Right lobe of liver (tissue), 6 donors: ENCODE data around the gene PLA2G4F. TPM values are rescaled to one million over a fixed set of nuclear protein-coding genes. Genes with fewer than 3 reads are reported as not detected.

ENCODE experiments used
- ATAC-seq, 4 donors: fragments of 200-7000 bp; cut with Tn5 transposase; one replicate each; pipeline ENCODE4 v1.9.1; 2020; ENCODE audit warnings: mild to moderate bottlenecking in 4 of 4, moderate library complexity in 4 of 4
- DNase-seq, 3 donors: peaks; one replicate each; pipeline ENCODE4 v3.0.0-alpha.2; 2020
- H3K27ac ChIP-seq, 3 donors: fragments of 200-600 bp; one replicate each; pipeline ENCODE4 v1.8.0; 2022
- H3K27me3 ChIP-seq, 2 donors: fragments of 200-600 bp; one replicate each; pipeline ENCODE4 v1.8.0; 2022
- H3K36me3 ChIP-seq, 4 donors: fragments of 200-600 bp; sonication (generic) in 1 of 4; one replicate each; pipeline versions ENCODE4 v1.5.1 to v1.8.0; 2017 to 2022; ENCODE audit warnings: control low read depth in 1 of 4
- H3K4me1 ChIP-seq, 4 donors: fragments of 200-600 bp; sonication (generic) in 1 of 4; one replicate each; pipeline versions ENCODE4 v1.5.1 to v1.8.0; 2017 to 2022; ENCODE audit warnings: control low read depth in 1 of 4
- H3K4me3 ChIP-seq, 3 donors: fragments of 200-600 bp; one replicate each; pipeline ENCODE4 v1.8.0; 2022
- H3K9me3 ChIP-seq, 4 donors: fragments of 200-600 bp; sonication (generic) in 1 of 4; one replicate each; pipeline versions ENCODE4 v1.5.1 to v1.8.0; 2017 to 2022; ENCODE audit warnings: control low read depth in 1 of 4
- POLR2A ChIP-seq: fragments of 450-650 bp; IDR thresholded peaks from one replicate; pipeline ENCODE4 v1.6.1; 2017; ENCODE audit warnings: antibody characterized with exemption, mild to moderate bottlenecking
- WGBS: methylation state at CpG from one replicate; pipeline ENCODE4 v1.1.6; 2018; ENCODE audit warnings: low coverage, low lambda C conversion rate; ENCODE audit not compliant: insufficient coverage; ENCODE audit errors: missing lambda C conversion rate; 5-methylcytosine and 5-hydroxymethylcytosine counted together
- intact Hi-C, 2 donors: fragments of 100-400 bp; cut with DNase I; formaldehyde crosslinking; loops; one replicate each; pipeline versions ENCODE4 v1.11.2 to v1.14.1; 2022
- total RNA-seq, 6 experiments: library from RNA; depleted of rRNA in 2 of 6; stranded (reverse); fragments of >200 nt in 2 of 6; fragmentation: NEBNext Ultra II Directional in 3 of 6; extraction: Animal tissue kit (Norgen Biotek cat#: 25700) in 3 of 6; gene quantifications; one replicate each; pipeline versions ENCODE4 v1.1.0 to v1.2.4, GENCODE V29; 2016 to 2023
- TF ChIP-seq, protein P1 (sequence below), 4 donors: fragments of 200-600 bp in 3 of 4; fragments of 450-650 bp in 1 of 4; IDR thresholded peaks; one replicate each; pipeline versions ENCODE4 v1.5.1 to v1.8.0; 2016 to 2022; ENCODE audit warnings: antibody characterized with exemption in 4 of 4, mild to moderate bottlenecking in 2 of 4
- donor health status: DM: no; HTN: yes; CAD: no.
- donor health status: DM: no; HTN: no; CAD: no.
- donor health status: DM: no; HTN: no; CAD: no.
- donor health status: DM: no; HTN: yes; CAD: no.
- donor health status: DM: no; HTN: yes; CAD: no.

The PLA2G4F gene
- total RNA-seq, 6 experiments from 2014 or later = not detected

DNA sequence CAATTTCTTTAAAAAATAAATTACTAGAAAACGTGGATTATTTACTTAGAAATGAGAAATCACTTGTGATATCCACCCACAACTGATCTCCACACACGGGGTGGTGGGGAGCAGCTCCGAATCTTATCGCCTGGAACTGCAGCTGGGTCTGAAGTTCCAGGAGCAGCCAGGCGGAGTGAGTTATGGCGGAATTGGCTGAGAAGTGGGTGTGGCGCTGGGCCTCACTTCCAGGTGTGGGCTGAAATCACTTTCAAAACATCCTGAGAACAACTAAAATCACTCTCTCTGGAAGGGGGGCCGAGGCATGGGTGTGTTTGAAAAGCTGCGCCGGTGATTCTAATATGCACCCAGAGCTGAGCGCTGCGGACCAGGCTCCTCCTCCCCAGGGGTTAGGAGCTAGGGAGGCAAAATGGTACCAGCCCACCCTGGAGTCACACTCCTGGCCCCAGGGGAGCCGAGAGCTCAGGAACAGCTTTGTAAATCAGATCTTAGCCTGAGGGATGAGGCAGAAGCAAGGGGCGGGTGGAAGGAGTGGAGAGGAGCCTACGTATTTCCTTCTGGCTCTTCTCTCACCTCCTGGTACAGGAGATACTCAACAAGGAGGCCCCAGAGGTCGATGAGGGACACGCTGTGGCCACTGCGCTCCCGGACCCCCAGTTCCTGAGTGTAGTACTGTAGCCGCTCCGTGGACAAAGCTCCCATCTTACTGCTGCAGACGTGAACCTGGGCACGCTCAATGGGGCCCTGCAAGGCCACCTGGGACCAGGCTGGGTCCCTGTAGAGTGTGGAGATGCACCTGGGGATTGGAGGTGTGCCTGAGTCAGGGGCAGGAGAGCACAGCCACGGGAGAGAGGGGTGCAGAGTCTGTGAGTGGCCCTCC, 9.6 kb downstream of the PLA2G4F start:
- DNase-seq (peak in 1 of 3 donors; percentile 21), ATAC-seq (no peak)
- no peaks in the 10 kb centered on the region for H3K27me3 ChIP-seq
- no peak overlapping the region for H3K27ac ChIP-seq
- TF ChIP-seq, protein P1, sequence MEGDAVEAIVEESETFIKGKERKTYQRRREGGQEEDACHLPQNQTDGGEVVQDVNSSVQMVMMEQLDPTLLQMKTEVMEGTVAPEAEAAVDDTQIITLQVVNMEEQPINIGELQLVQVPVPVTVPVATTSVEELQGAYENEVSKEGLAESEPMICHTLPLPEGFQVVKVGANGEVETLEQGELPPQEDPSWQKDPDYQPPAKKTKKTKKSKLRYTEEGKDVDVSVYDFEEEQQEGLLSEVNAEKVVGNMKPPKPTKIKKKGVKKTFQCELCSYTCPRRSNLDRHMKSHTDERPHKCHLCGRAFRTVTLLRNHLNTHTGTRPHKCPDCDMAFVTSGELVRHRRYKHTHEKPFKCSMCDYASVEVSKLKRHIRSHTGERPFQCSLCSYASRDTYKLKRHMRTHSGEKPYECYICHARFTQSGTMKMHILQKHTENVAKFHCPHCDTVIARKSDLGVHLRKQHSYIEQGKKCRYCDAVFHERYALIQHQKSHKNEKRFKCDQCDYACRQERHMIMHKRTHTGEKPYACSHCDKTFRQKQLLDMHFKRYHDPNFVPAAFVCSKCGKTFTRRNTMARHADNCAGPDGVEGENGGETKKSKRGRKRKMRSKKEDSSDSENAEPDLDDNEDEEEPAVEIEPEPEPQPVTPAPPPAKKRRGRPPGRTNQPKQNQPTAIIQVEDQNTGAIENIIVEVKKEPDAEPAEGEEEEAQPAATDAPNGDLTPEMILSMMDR (IDR thresholded peaks at IDR 0.05) = no peak
- TF ChIP-seq POLR2A = no peak
- H3K36me3 ChIP-seq = no peaks in the 10 kb centered on the region
- no peaks in the 10 kb centered on the region for H3K9me3 ChIP-seq
- 77% methylated on average over 9 of the region's 24 CpGs for WGBS
- H3K4me1 ChIP-seq = no peaks in the 10 kb centered on the region
- intact Hi-C loops = no loop called here
- H3K4me3 ChIP-seq = no peak overlapping the region

- Histone ChIP-seq H3K4me1 (no peaks in the 10 kb centered on the region), H3K9me3 (no peaks in the 10 kb centered on the region), H3K36me3 (no peaks in the 10 kb centered on the region), H3K27me3 (no peaks in the 10 kb centered on the region), H3K27ac (no peak overlapping the region), H3K4me3 (no peak overlapping the region)
- ATAC-seq = no peak
- TF ChIP-seq, protein P1 (IDR thresholded peaks at IDR 0.05) = no peak
- no peak for TF ChIP-seq POLR2A
- peak in 1 of 3 donors; percentile 40 for DNase-seq
- 70% methylated on average over 2 of the region's 29 CpGs for WGBS
- intact Hi-C loops = no loop called here
These were observed 10.6 kb downstream of the PLA2G4F start for GRCh38 chr15:42145546-42146455.

- intact Hi-C loops = no loop called here
These were observed 11.5 kb downstream of the PLA2G4F start for GRCh38 chr15:42144841-42145375.

More at GRCh38 chr15:42144841-42145375, 11.5 kb downstream of the PLA2G4F start:
- Histone ChIP-seq H3K9me3 (no peaks in the 10 kb centered on the region), H3K4me3 (no peak overlapping the region), H3K27ac (no peak overlapping the region), H3K27me3 (no peaks in the 10 kb centered on the region), H3K4me1 (no peaks in the 10 kb centered on the region), H3K36me3 (no peaks in the 10 kb centered on the region)
- DNase-seq (peak in 1 of 3 donors; percentile 13), ATAC-seq (no peak)
- 79% methylated on average over 9 of the region's 9 CpGs for WGBS
- TF ChIP-seq, protein P1 (IDR thresholded peaks at IDR 0.05) = no peak
- TF ChIP-seq POLR2A = no peak
